Loucy (cell line): Measurements from ENCODE around the gene LRRFIP1.

Experiments
- H2AFZ ChIP-seq: fragments of 200-600 bp; sonication (generic); 2 replicates; pipeline ENCODE4 v1.6.0; 2016; ENCODE audit warnings: antibody characterized with exemption, mild to moderate bottlenecking, low read length, moderate library complexity
- H3F3A ChIP-seq: fragments of 200-600 bp; 2 replicates; pipeline ENCODE4 v1.6.0; 2016; ENCODE audit warnings: antibody characterized with exemption, low read depth, mild to moderate bottlenecking
- H3K27me3 ChIP-seq: fragments of 200-600 bp; sonication (generic); 2 replicates; pipeline ENCODE4 v1.6.1; 2014; ENCODE audit warnings: low read length, mild to moderate bottlenecking; ENCODE audit not compliant: insufficient read depth, poor library complexity, severe bottlenecking
- H3K36me3 ChIP-seq: fragments of 200-600 bp; sonication (generic); 2 replicates; pipeline ENCODE4 v1.6.1; 2016; ENCODE audit warnings: low read length; ENCODE audit not compliant: insufficient read depth
- H3K4me1 ChIP-seq: fragments of 200-600 bp; sonication (generic); 2 replicates; pipeline ENCODE4 v1.5.1; 2014; ENCODE audit warnings: low read length, mild to moderate bottlenecking; ENCODE audit not compliant: insufficient read depth, poor library complexity, severe bottlenecking
- H3K4me2 ChIP-seq: fragments of 200-600 bp; sonication (generic); 2 replicates; pipeline ENCODE4 v1.6.0; 2014; ENCODE audit warnings: antibody characterized with exemption, low read length, low read depth, mild to moderate bottlenecking; ENCODE audit not compliant: poor library complexity, severe bottlenecking
- H3K4me3 ChIP-seq: fragments of 200-600 bp; sonication (generic); 2 replicates; pipeline ENCODE4 v1.5.1; 2014; ENCODE audit warnings: low read length, mild to moderate bottlenecking, mixed read lengths; ENCODE audit not compliant: poor library complexity, severe bottlenecking
- H3K79me2 ChIP-seq: fragments of 200-600 bp; sonication (generic); 2 replicates; pipeline ENCODE4 v1.6.1; 2014; ENCODE audit warnings: low read length; ENCODE audit not compliant: insufficient read depth
- H3K9ac ChIP-seq: fragments of 200-600 bp; sonication (generic); 2 replicates; pipeline ENCODE4 v1.6.0; 2014; ENCODE audit warnings: mild to moderate bottlenecking, low read depth, low read length, moderate library complexity; ENCODE audit not compliant: poor library complexity, severe bottlenecking
- H3K9me2 ChIP-seq: fragments of 200-600 bp; sonication (generic); replicated peaks from 2 replicates; pipeline ENCODE4 v1.6.1; 2016; ENCODE audit warnings: low read depth, low read length, mixed read lengths
- H3K9me3 ChIP-seq: fragments of 200-600 bp; sonication (generic); 2 replicates; pipeline ENCODE4 v1.6.1; 2014; ENCODE audit warnings: mild to moderate bottlenecking, antibody characterized with exemption, low read length, low read depth; ENCODE audit not compliant: insufficient read depth
- H4K20me1 ChIP-seq: fragments of 200-600 bp; sonication (generic); 2 replicates; pipeline ENCODE4 v1.6.0; 2014; ENCODE audit warnings: antibody characterized with exemption, low read length, mild to moderate bottlenecking; ENCODE audit not compliant: insufficient read depth, poor library complexity, severe bottlenecking
- CTCF ChIP-seq: fragments of 200-600 bp; sonication (generic); conservative IDR thresholded peaks from 2 replicates; pipeline ENCODE4 v1.5.1; 2014; ENCODE audit warnings: mild to moderate bottlenecking, antibody characterized with exemption, low read length
- EZH2phosphoT487 ChIP-seq: fragments of 200-600 bp; IDR thresholded peaks from 2 replicates; pipeline ENCODE4 v1.6.1; 2018; ENCODE audit warnings: antibody characterized with exemption, mild to moderate bottlenecking, moderate library complexity, borderline replicate concordance

Gene LRRFIP1

DNA sequence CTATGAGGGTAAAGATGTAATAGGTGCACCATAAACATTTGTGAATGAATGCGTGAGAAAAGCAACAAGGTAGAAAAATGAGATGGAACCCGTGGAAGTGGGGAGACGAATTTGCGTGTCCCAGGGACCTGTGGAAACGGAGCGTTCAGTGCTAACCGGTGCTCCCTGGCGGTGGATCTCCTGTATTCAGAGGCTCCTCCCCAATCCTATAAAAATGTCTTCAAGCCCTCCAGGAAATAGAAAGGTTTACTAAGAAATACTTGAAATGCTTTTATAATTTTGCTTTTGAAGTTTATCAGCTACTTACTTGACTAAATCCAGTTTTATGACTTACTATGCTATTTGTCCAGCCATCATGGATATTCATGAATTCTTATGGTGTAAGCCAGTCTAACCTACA is 108.4 kb downstream of the LRRFIP1 start:
- no peaks in the 10 kb centered on the region for H3K9me3 ChIP-seq
- no peaks in the 10 kb centered on the region for H3F3A ChIP-seq
- H2AFZ ChIP-seq: no peak overlapping the region
- H3K9ac ChIP-seq: no peak overlapping the region
- H3K27me3 ChIP-seq: no peaks in the 10 kb centered on the region
- H3K36me3 ChIP-seq: peaks cover 59% of the 10 kb centered on the region; the same call in 1 of the 2 replicates
- no peaks in the 10 kb centered on the region for H3K4me1 ChIP-seq
- H3K4me2 ChIP-seq: no peak overlapping the region
- TF ChIP-seq EZH2phosphoT487: no peak
- H3K9me2 ChIP-seq: no peaks in the 10 kb centered on the region
- H3K4me3 ChIP-seq: no peak overlapping the region
- H4K20me1 ChIP-seq: peaks cover 47% of the 10 kb centered on the region
- peaks cover 97% of the 10 kb centered on the region for H3K79me2 ChIP-seq

GRCh38 chr2:237736783-237737182 is 109.4 kb downstream of the LRRFIP1 start:
- Histone ChIP-seq H3K79me2 (peaks cover 95% of the 10 kb centered on the region), H3K4me3 (no peak overlapping the region), H3K4me2 (no peak overlapping the region), H3K9me3 (no peaks in the 10 kb centered on the region), H4K20me1 (peaks cover 37% of the 10 kb centered on the region), H3K36me3 (peaks cover 59% of the 10 kb centered on the region; the same call in 1 of the 2 replicates), H3K27me3 (no peaks in the 10 kb centered on the region), H2AFZ (no peak overlapping the region), H3K9me2 (no peaks in the 10 kb centered on the region), H3K4me1 (no peaks in the 10 kb centered on the region), H3K9ac (no peak overlapping the region), H3F3A (no peaks in the 10 kb centered on the region)
- no peak for TF ChIP-seq EZH2phosphoT487
- TF ChIP-seq CTCF: no peak

GRCh38 chr2:237737196-237737865 is 109.9 kb downstream of the LRRFIP1 start:
- Histone ChIP-seq H3K4me1 (no peaks in the 10 kb centered on the region), H3K9me2 (no peaks in the 10 kb centered on the region), H3F3A (no peaks in the 10 kb centered on the region), H3K79me2 (peaks cover 96% of the 10 kb centered on the region), H4K20me1 (peaks cover 36% of the 10 kb centered on the region), H3K9ac (no peak overlapping the region), H2AFZ (no peak overlapping the region), H3K4me2 (no peak overlapping the region), H3K27me3 (no peaks in the 10 kb centered on the region), H3K36me3 (peaks cover 59% of the 10 kb centered on the region; the same call in 1 of the 2 replicates), H3K4me3 (no peak overlapping the region), H3K9me3 (no peaks in the 10 kb centered on the region)
- TF ChIP-seq CTCF (no peak), EZH2phosphoT487 (no peak)

DNA sequence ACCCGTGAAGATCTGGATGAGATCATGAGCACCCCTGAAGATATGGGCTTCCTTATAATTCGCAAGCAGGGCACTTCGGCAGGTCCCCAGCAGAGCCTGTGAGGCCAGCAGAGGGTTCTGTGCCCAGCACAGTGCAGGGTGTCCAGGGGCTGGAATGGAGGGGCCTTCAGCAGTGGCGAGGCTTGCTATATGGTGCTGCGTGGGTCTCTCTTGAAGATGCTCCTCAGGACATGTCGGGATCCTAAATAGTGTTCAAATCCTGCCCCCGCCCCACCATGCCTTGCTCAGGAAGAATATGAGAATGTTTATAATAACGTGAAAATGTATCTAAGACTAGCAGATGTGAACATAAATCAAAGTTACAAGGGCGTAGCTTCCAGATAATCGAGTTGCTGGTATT is 110.9 kb downstream of the LRRFIP1 start:
- H3K27me3 ChIP-seq: no peaks in the 10 kb centered on the region
- peaks cover 96% of the 10 kb centered on the region for H3K79me2 ChIP-seq
- H2AFZ ChIP-seq: no peak overlapping the region
- peaks cover 35% of the 10 kb centered on the region for H4K20me1 ChIP-seq
- no peak overlapping the region for H3K9ac ChIP-seq
- H3F3A ChIP-seq: no peaks in the 10 kb centered on the region
- H3K4me2 ChIP-seq: no peak overlapping the region
- H3K4me1 ChIP-seq: no peaks in the 10 kb centered on the region
- H3K36me3 ChIP-seq: peaks cover 57% of the 10 kb centered on the region; the same call in 1 of the 2 replicates
- no peak overlapping the region for H3K4me3 ChIP-seq
- H3K9me2 ChIP-seq: no peaks in the 10 kb centered on the region
- TF ChIP-seq EZH2phosphoT487: no peak
- no peak for TF ChIP-seq CTCF
- H3K9me3 ChIP-seq: no peaks in the 10 kb centered on the region
